ENCODE results near the gene TCEA3. TPM values are rescaled to one million over a fixed set of nuclear protein-coding genes. Genes with fewer than 3 reads are reported as not detected.

The TCEA3 gene
- total RNA-seq, 1 donor from 2014 or later = 3.1 TPM

DNA sequence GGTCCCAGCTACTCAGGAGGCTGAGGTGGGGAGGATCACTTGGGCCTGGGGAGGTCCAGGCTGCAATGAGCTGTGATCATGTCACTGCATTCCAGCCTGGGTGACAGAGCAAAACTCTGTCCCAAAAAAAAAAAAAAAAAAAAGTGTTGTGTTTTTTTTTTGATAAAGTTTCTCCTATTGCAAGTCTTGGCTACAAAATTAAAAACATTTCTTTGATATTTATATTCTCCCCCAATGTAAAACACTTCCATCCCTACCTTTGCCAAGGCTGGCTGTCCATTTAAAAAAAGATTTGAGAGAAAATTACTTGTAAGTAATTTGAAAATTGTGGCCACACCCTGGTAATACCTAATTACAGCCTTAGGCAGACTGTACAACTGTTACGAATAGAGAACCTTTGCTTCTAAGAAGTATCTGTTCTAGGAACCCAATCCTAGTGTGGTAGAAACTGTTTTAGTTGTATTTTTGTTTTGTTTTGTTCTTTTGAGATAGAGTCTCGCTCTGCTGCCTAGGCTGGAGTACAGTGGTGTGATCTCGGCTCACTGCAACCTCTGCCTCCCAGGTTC lies 66.2 kb downstream of the TCEA3 start:
- TF ChIP-seq, protein P1, sequence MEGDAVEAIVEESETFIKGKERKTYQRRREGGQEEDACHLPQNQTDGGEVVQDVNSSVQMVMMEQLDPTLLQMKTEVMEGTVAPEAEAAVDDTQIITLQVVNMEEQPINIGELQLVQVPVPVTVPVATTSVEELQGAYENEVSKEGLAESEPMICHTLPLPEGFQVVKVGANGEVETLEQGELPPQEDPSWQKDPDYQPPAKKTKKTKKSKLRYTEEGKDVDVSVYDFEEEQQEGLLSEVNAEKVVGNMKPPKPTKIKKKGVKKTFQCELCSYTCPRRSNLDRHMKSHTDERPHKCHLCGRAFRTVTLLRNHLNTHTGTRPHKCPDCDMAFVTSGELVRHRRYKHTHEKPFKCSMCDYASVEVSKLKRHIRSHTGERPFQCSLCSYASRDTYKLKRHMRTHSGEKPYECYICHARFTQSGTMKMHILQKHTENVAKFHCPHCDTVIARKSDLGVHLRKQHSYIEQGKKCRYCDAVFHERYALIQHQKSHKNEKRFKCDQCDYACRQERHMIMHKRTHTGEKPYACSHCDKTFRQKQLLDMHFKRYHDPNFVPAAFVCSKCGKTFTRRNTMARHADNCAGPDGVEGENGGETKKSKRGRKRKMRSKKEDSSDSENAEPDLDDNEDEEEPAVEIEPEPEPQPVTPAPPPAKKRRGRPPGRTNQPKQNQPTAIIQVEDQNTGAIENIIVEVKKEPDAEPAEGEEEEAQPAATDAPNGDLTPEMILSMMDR (conservative IDR thresholded peaks at IDR 0.05; ENCODE audit: low read depth, low read length) = no peak
- no peak for DNase-seq (ENCODE audit: low read depth)
- H3K4me3 ChIP-seq (ENCODE audit: low read depth, low read length) = no peak overlapping the region

DNA sequence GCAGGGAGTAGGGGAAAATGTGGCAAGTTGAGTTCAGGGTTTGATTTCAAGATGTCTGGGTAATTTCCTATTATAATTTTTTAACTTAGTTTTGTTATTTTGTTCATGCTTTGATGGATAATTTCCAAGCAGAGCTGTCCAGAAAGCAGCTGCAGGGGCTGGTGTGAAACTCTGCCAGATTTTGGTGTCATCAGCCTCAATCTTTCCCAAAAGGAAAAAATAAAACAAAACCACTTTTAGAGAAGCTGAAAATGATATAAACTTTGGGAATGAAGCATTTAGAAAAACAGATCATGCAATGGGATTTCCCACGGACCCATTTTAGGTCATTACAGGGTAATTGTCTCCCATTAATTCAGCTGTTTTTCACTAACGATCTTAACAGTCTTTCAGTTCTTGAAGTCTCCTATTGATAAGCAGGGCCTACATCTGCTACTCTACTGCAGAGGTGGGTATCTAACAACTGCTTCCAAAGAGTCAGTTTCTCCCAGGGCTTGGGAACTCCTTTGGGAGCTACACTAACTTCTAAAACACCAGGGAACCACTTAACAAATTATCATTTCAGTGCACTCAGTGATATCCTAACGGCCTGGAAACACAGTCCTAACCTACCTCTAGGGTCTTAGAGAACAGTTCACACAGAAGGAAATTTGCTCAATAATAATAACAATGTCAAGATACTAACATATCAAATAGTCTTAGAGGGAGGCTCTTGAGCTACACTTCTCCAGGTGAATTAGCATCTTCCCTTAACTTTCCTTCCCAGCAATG lies 67.2 kb downstream of the TCEA3 start:
- DNase-seq (ENCODE audit: low read depth) = no peak
- TF ChIP-seq, protein P1 (conservative IDR thresholded peaks at IDR 0.05; ENCODE audit: low read depth, low read length) = no peak
- no peak overlapping the region for H3K4me3 ChIP-seq (ENCODE audit: low read depth, low read length)

- no peak for DNase-seq (ENCODE audit: low read depth)
- TF ChIP-seq, protein P1 (conservative IDR thresholded peaks at IDR 0.05; ENCODE audit: low read depth, low read length) = no peak
- H3K4me3 ChIP-seq (ENCODE audit: low read depth, low read length) = no peak overlapping the region
Observed at GRCh38 chr1:23356471-23357137, 67.9 kb downstream of the TCEA3 start.

- TF ChIP-seq, protein P1 (conservative IDR thresholded peaks at IDR 0.05; ENCODE audit: low read depth, low read length) = no peak
- DNase-seq (ENCODE audit: low read depth) = no peak
- no peak overlapping the region for H3K4me3 ChIP-seq (ENCODE audit: low read depth, low read length)
Observed at GRCh38 chr1:23354245-23354644, 70.3 kb downstream of the TCEA3 start.

- DNase-seq (ENCODE audit: low read depth) = no peak
- H3K4me3 ChIP-seq (ENCODE audit: low read depth, low read length) = no peak overlapping the region
- TF ChIP-seq, protein P1 (conservative IDR thresholded peaks at IDR 0.05; ENCODE audit: low read depth, low read length) = no peak
Observed at GRCh38 chr1:23352096-23352695, 72.4 kb downstream of the TCEA3 start.

GRCh38 chr1:23345920-23346319 lies 78.6 kb downstream of the TCEA3 start:
- TF ChIP-seq, protein P1 (conservative IDR thresholded peaks at IDR 0.05; ENCODE audit: low read depth, low read length) = no peak

More at GRCh38 chr1:23345920-23346319, 78.6 kb downstream of the TCEA3 start:
- H3K4me3 ChIP-seq (ENCODE audit: low read depth, low read length) = no peak overlapping the region
- DNase-seq (ENCODE audit: low read depth) = no peak

Data from epithelial cell of proximal tubule (primary cell).